ENCODE data around the gene TEKT3. TPM values are rescaled to one million over a fixed set of nuclear protein-coding genes. Genes with fewer than 3 reads are reported as not detected.

The TEKT3 gene
- total and polyA plus RNA-seq, 4 donors, result 0.08 to 0.33 TPM; not detected in 2

GRCh38 chr17:15380446-15380845 lies 39.0 kb upstream of the TEKT3 start (continued):
- TF ChIP-seq MAX (IDR thresholded peaks at IDR 0.05) (no peak), GABPA (IDR thresholded peaks at IDR 0.05 in 1 of 2, conservative IDR thresholded peaks at IDR 0.05 in 1 of 2) (no peak), YY1 (IDR thresholded peaks at IDR 0.05) (no peak)

GRCh38 chr17:15379659-15380058 lies 38.3 kb upstream of the TEKT3 start:
- DNase-seq (ENCODE audit: low spot score), result no peak
- no peaks in the 10 kb centered on the region for H3K36me3 ChIP-seq (ENCODE audit: control insufficient read depth in 4 of 4, insufficient read depth in 3 of 4, low read depth in 1 of 4, low read length in 3 of 4)
- TF ChIP-seq, protein P1, sequence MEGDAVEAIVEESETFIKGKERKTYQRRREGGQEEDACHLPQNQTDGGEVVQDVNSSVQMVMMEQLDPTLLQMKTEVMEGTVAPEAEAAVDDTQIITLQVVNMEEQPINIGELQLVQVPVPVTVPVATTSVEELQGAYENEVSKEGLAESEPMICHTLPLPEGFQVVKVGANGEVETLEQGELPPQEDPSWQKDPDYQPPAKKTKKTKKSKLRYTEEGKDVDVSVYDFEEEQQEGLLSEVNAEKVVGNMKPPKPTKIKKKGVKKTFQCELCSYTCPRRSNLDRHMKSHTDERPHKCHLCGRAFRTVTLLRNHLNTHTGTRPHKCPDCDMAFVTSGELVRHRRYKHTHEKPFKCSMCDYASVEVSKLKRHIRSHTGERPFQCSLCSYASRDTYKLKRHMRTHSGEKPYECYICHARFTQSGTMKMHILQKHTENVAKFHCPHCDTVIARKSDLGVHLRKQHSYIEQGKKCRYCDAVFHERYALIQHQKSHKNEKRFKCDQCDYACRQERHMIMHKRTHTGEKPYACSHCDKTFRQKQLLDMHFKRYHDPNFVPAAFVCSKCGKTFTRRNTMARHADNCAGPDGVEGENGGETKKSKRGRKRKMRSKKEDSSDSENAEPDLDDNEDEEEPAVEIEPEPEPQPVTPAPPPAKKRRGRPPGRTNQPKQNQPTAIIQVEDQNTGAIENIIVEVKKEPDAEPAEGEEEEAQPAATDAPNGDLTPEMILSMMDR (IDR thresholded peaks at IDR 0.05; ENCODE audit: low read depth, low read length, missing input control), result no peak
- TF ChIP-seq TAF1 (conservative IDR thresholded peaks at IDR 0.05) (no peak), FOXA2 (IDR thresholded peaks at IDR 0.05) (no peak), REST (IDR thresholded peaks at IDR 0.05) (no peak), GABPA (IDR thresholded peaks at IDR 0.05 in 1 of 2, conservative IDR thresholded peaks at IDR 0.05 in 1 of 2) (no peak), ATF3 (IDR thresholded peaks at IDR 0.05) (no peak), YY1 (IDR thresholded peaks at IDR 0.05) (no peak), SP1 (IDR thresholded peaks at IDR 0.05) (no peak), JUND (IDR thresholded peaks at IDR 0.05) (no peak)
- no peaks in the 10 kb centered on the region for H3K4me1 ChIP-seq (ENCODE audit: control insufficient read depth in 4 of 4, insufficient read depth in 4 of 4, low read length in 3 of 4)
- H3K9me3 ChIP-seq (ENCODE audit: control insufficient read depth in 4 of 4, low read length in 3 of 4), result no peaks in the 10 kb centered on the region
- no peaks in the 10 kb centered on the region for H3K27me3 ChIP-seq (ENCODE audit: control insufficient read depth in 4 of 4, insufficient read depth in 4 of 4, low read length in 3 of 4)
- WGBS, result 91% methylated on average over 5 of the region's 5 CpGs
- no peak overlapping the region for H3K4me3 ChIP-seq (ENCODE audit: low read depth in 1 of 3, low read length in 3 of 3)
- H3K9ac ChIP-seq (ENCODE audit: low read depth in 1 of 2, low read length in 2 of 2), result no peak overlapping the region
- no peak overlapping the region for H3K27ac ChIP-seq (ENCODE audit: low read depth in 1 of 2, low read length in 2 of 2)

GRCh38 chr17:15378243-15378642 lies 36.8 kb upstream of the TEKT3 start:
- H3K4me1 ChIP-seq (ENCODE audit: control insufficient read depth in 4 of 4, insufficient read depth in 4 of 4, low read length in 3 of 4), result no peaks in the 10 kb centered on the region
- H3K27me3 ChIP-seq (ENCODE audit: control insufficient read depth in 4 of 4, insufficient read depth in 4 of 4, low read length in 3 of 4), result no peaks in the 10 kb centered on the region
- no peaks in the 10 kb centered on the region for H3K9me3 ChIP-seq (ENCODE audit: control insufficient read depth in 4 of 4, low read length in 3 of 4)
- WGBS, result 94% methylated on average over 4 of the region's 4 CpGs
- no peak overlapping the region for H3K27ac ChIP-seq (ENCODE audit: low read depth in 1 of 2, low read length in 2 of 2)
- no peak overlapping the region for H3K9ac ChIP-seq (ENCODE audit: low read depth in 1 of 2, low read length in 2 of 2)
- TF ChIP-seq NR2F2 (IDR thresholded peaks at IDR 0.05) (no peak), JUND (IDR thresholded peaks at IDR 0.05) (no peak), FOXA1 (IDR thresholded peaks at IDR 0.05) (no peak)
- no peak overlapping the region for H3K4me3 ChIP-seq (ENCODE audit: low read depth in 1 of 3, low read length in 3 of 3)
- no peaks in the 10 kb centered on the region for H3K36me3 ChIP-seq (ENCODE audit: control insufficient read depth in 4 of 4, insufficient read depth in 3 of 4, low read depth in 1 of 4, low read length in 3 of 4)
- no peak for DNase-seq (ENCODE audit: low spot score)
